IPS-15b (cell line): Measurements from ENCODE around the gene BRD9.
"Not testable (repeated sequence)": the region's sequence is repeated elsewhere in the genome, so short reads cannot be mapped to it uniquely, and the experiment has no call there.

Source experiments
- H3K27me3 ChIP-seq: one replicate; pipeline ENCODE4 v1.6.1; 2013; ENCODE audit warnings: low read length; ENCODE audit not compliant: control insufficient read depth, insufficient read depth
- H3K36me3 ChIP-seq: one replicate; pipeline ENCODE4 v1.6.1; 2013; ENCODE audit warnings: low read length; ENCODE audit not compliant: control insufficient read depth, insufficient read depth
- H3K4me1 ChIP-seq: one replicate; pipeline ENCODE4 v1.6.1; 2013; ENCODE audit warnings: mild to moderate bottlenecking, low read length; ENCODE audit not compliant: control insufficient read depth, insufficient read depth
- H3K4me3 ChIP-seq: one replicate; pipeline ENCODE4 v1.5.1; 2013; ENCODE audit warnings: low read depth, low read length
- H3K9ac ChIP-seq: one replicate; pipeline ENCODE4 v1.6.1; 2013; ENCODE audit warnings: low read depth, mild to moderate bottlenecking, low read length
- H3K9me3 ChIP-seq: one replicate; pipeline ENCODE4 v1.6.1; 2013; ENCODE audit warnings: mild to moderate bottlenecking, low read length; ENCODE audit not compliant: control insufficient read depth, insufficient read depth

Gene BRD9

DNA sequence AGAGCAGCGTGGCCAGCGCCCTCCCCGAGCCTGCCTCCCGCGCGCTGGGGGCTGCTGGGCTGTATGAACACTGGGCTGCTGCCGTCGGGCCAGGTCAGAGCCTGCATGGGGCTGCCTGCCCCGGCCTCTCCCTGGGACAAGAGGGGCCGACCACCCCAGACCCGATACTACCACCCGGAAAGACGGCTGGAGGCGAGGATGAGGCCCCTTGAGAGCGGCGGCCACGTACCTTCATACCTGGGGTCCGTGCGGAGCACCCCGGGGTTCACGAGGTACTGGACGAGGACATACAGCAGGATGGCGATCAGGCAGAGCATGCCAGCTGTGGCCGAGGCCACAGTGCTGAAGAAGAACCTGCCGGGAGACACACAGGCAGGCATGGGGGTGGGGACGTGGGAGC lies 49.2 kb downstream of the BRD9 start:
- not testable (repeated sequence) for H3K27me3 ChIP-seq, H3K9ac ChIP-seq, H3K36me3 ChIP-seq, H3K4me3 ChIP-seq, H3K9me3 ChIP-seq, H3K4me1 ChIP-seq

DNA sequence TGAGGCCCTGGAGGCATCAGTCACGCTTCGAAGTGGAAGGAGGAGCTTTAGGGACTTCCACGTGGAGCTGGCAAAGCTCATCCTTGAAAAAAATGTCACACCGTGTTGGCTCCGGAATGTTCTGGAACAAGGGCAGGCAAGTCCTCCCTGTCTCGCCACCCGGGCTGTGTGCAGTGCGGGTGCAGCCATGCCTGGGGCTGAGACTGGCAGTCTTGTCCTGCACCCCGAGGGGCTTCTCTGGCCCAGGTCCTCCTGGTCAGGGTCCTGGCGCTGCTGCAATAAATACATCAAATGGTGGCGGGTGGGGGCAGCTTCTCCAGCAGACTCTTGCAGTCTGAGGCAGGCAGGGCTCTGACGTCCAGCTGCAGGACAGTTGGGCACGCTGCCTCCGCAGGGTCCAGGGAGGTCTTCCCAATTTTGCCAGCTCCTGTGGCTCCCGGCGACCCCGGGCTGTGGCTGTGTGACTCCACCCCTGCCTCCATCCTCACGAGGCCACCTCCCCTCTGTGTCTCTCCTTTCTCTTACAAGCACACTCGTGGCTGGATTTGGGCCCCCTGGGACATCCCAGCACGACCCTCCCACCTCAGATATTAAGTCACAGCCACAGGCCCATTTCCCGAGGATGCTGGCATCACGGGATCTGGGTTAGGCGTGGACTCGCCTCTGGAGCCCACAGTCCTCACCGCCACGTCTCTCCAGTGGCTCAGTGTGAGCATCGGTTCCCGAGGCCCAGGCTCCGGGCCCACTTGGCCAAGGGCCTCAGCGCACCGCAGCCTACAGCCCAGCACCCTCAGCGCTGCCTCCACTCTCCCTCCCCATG lies 50.0 kb downstream of the BRD9 start:
- not testable (repeated sequence) for H3K27me3 ChIP-seq, H3K4me3 ChIP-seq, H3K9ac ChIP-seq, H3K9me3 ChIP-seq, H3K4me1 ChIP-seq, H3K36me3 ChIP-seq

DNA sequence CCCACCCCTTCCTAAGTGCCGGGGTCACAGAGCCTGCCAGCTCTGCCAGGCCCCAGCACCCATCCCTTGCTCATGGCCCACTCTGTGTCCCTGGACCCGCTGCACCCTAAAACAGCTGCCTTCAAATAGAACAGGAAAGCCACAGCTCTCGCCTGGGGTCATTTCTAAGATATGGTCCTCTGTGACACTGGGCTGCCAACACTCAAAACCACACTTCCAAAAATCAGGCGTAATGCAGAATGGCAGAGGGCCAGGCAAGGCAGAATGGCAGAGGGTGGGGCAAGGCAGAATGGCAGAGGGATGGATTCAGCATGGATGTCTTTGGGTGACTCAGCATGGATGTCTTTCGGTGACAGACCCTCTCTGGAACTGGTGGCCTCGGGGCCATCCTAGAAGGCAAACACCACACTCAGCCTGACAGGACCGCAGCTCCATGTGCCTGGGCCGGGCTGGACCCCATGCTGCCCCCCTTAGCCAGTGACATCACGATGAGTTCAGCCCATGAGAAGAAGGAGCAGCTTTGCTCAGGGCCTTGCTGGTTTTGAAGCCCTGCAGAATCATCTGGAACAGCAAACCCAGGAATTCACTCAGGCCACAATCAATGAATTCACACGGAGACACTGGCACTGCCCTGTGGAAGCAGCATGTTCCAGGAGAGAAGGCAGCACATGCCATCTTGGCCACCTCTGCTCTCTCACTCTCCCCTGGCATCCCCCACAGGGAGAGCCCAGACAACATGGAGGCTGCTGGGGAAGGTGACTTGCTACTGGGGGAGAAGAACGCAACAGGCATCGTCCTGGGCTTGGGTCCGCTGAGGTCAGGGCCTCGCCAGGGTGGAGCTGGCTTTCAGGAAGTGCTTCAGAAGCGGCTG lies 50.8 kb downstream of the BRD9 start:
- not testable (repeated sequence) for H3K36me3 ChIP-seq, H3K9me3 ChIP-seq, H3K27me3 ChIP-seq, H3K9ac ChIP-seq, H3K4me1 ChIP-seq, H3K4me3 ChIP-seq

DNA sequence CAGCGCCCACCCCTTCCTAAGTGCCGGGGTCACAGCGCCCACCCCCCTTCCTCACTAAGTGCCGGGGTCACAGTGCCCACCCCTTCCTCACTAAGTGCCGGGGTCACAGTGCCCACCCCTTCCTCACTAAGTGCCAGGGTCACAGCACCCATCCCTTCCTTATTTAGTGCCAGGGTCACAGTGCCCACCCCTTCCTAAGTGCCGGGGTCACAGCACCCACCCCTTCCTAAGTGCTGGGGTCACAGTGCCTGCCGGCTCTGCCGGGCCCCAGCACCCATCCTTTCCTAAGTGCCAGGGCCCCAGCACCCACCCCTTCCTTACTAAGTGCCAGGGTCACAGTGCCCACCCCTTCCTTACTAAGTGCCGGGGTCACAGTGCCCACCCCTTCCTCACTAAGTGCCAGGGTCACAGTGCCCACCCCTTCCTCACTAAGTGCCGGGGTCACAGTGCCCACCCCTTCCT lies 51.6 kb downstream of the BRD9 start:
- not testable (repeated sequence) for H3K4me3 ChIP-seq, H3K27me3 ChIP-seq, H3K36me3 ChIP-seq, H3K9me3 ChIP-seq, H3K4me1 ChIP-seq, H3K9ac ChIP-seq

DNA sequence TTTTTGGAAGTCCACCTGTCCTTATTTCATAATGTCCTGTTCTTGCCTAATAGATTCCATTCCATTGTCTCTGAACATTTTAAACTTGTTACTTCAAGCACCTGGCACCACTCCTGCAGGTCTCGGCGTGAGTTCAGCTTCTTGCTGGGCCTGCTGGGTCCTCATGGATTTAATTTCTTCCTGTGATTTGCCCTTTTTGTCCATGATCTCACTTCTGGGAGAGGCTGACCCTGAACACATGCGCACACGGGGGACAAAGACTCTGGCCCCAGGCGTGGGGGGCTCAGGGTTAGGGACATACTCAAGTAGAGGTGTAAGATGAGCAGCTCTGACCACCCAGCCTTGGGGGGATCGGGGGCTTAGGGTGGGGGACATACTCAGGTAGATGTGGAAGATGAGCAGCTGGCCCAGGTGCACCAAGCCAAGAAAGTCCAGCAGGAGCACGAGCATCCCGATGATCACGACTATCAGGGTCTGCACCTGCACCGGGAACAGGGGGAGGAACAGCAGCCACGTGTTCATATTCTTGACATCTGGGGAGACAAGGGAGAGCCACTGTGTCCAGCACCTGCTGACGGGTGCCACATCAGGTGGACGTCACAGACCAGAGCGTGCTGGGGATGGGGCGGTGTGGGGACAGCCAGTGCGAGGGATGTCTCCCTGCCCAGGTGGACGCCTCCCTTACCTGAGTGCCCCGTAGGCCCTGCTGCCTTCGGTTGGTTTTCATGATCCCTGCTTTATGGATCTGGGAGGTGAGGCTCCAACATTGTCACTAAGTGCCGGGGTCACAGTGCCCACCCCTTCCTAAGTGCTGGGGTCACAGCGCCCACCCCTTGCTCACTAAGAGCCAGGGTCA lies 52.3 kb downstream of the BRD9 start:
- not testable (repeated sequence) for H3K27me3 ChIP-seq, H3K9ac ChIP-seq, H3K4me1 ChIP-seq, H3K36me3 ChIP-seq, H3K4me3 ChIP-seq, H3K9me3 ChIP-seq

- not testable (repeated sequence) for H3K36me3 ChIP-seq, H3K4me3 ChIP-seq, H3K4me1 ChIP-seq, H3K27me3 ChIP-seq, H3K9me3 ChIP-seq, H3K9ac ChIP-seq
Observed at GRCh38 chr5:838431-838851, 54.2 kb downstream of the BRD9 start.

DNA sequence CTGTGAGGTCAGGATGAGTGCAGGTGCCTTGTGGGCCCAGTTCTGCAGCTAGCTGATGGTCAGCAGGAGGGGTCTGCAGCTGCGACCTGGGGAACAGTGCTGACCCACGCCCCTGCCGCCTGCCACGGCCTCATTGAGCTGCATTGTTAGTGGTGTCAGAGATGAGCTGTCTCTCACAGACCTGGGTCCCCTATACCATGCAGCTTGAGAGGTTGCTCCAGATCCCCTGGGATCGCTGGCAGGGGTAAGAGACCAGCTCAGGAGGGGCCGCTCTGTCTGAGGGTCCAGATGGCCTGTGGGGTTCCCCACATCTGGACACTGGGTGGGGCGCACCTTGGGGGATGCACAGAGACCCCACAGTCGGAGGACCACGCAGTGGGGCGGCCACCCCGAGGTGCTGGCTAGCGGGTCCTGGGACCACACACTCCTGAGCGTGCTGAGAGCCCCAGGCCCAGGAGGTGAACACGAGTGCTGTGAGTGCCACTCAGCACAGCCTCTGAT lies 54.9 kb downstream of the BRD9 start:
- H3K27me3 ChIP-seq, H3K4me3 ChIP-seq, H3K36me3 ChIP-seq, H3K9ac ChIP-seq, H3K4me1 ChIP-seq, H3K9me3 ChIP-seq: not testable (repeated sequence)

GRCh38 chr5:835933-836612 lies 56.5 kb downstream of the BRD9 start:
- H3K9ac ChIP-seq = not testable (repeated sequence)

GRCh38 chr5:834013-834412 lies 58.6 kb downstream of the BRD9 start:
- not testable (repeated sequence) for H3K9me3 ChIP-seq, H3K27me3 ChIP-seq, H3K36me3 ChIP-seq, H3K4me3 ChIP-seq, H3K4me1 ChIP-seq, H3K9ac ChIP-seq

More at GRCh38 chr5:835933-836612, 56.5 kb downstream of the BRD9 start:
- H3K4me3 ChIP-seq, H3K36me3 ChIP-seq, H3K9me3 ChIP-seq, H3K4me1 ChIP-seq, H3K27me3 ChIP-seq: not testable (repeated sequence)

GRCh38 chr5:828194-828593 lies 64.4 kb downstream of the BRD9 start:
- not testable (repeated sequence) for H3K4me3 ChIP-seq, H3K4me1 ChIP-seq, H3K36me3 ChIP-seq, H3K9ac ChIP-seq, H3K9me3 ChIP-seq, H3K27me3 ChIP-seq

- not testable (repeated sequence) for H3K4me3 ChIP-seq, H3K36me3 ChIP-seq, H3K4me1 ChIP-seq, H3K27me3 ChIP-seq, H3K9ac ChIP-seq, H3K9me3 ChIP-seq
Observed at GRCh38 chr5:825544-825943, 67.1 kb downstream of the BRD9 start.
